Measurements from ENCODE around the gene MUC22.
"Not testable (repeated sequence)": the region's sequence is repeated elsewhere in the genome, so short reads cannot be mapped to it uniquely, and the experiment has no call there.

The MUC22 gene

DNA sequence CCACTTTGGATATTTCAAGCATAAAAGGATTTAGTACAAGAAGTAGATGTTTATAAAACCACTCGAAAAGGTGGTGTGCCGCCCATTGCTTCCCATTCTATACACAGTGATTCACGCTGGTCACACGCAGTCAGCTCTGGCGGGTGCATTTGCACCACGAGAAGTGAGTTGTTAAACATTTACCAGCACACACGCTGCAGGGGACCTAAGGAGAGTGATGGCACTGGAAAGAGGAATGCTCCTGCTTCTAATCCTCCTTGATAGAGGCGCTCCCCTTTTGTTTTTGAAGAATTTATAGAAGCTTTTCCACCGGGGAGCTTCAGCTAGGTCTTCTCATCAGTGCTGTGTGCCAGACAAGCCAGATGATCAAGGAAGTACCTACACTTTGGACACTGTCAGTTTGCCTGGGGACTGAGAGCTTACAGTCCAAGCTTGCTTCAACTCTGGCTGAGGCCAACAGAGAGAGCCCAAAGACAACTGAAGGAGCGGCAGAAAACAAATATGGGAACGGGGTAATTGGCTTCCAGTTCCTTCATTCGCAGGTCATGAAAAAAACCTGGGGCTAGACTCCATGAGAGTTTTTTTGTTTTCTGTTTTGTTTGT lies 31.2 kb downstream of the MUC22 start:
- no peak for DNase-seq

DNA sequence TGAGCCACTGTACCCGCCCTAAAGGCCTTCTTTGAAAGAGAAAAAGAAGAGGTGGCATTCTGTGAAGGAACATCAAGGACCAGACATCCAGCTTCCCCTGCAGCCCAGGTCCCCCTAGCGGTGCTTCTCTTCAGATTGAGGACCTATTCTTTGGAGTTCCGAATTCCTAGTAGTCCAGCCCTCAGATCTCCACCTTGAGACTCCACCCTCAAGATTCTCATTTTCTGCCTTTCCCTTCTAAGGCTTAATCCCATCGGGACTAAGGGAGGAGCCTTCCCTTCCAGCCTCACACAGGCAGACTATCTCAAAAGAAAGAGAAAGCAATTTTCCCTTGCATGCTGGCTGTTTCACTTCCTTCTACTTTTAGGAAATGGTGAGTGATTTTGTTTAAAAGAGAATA lies 32.5 kb downstream of the MUC22 start:
- DNase-seq = peak; percentile 19

DNA sequence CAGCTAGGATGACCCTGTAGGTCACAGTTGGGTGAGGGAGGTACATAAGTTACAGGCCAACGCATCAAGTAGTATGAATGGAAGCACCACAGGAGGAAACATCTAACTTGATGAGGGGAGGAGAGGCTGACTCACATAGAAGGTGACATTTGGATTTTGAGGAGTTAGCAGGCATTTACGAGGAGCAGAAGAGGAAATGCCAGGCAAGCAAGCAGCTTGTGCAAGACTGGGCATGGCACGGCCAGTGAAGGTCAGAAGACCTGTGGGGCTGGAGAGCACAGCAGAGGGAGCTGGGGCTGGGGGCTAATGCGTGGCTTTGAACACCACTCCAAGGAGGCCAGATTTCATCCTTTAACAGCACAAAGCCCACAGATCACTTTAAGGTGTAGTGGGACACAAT lies 37.8 kb downstream of the MUC22 start:
- no peak for DNase-seq

DNA sequence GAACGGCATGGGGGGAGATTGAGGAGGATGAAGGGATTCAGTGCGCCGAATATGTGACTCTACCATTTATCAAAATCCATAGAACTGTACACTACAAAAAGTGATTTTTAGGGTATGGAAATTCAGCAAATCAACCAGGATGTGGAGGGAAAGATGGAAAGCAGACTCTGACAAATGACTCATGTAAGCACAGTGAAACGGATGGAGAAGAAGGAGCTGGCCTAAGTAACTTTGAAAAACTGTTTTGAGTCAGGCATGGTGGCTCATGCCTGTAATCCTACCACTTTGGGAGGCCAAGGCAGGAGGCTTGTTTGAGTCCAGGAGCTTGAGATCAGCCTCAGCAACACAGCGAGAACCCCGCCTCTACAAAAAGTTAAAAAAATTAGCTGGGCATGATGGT lies 39.2 kb downstream of the MUC22 start:
- no peak for DNase-seq

DNA sequence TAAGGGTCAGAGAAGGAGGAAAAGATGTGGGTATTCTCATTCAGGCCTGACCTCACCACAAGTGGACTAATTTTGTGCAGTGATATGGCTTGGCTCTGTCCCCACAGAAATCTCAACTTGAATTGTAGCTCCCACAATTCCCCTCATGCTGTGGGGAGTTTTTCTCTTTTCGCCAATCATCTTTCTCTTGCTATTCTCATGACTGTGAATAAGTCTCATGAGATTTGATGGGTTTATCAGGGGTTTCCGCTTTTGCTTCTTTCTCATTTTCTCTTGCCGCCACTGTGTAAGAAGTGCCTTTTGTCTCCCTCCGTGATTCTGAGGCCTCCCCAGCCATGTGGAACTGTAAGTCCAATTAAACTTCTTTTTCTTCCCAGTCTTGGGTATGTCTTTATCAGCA lies 42.9 kb downstream of the MUC22 start:
- not testable (repeated sequence) for DNase-seq

DNA sequence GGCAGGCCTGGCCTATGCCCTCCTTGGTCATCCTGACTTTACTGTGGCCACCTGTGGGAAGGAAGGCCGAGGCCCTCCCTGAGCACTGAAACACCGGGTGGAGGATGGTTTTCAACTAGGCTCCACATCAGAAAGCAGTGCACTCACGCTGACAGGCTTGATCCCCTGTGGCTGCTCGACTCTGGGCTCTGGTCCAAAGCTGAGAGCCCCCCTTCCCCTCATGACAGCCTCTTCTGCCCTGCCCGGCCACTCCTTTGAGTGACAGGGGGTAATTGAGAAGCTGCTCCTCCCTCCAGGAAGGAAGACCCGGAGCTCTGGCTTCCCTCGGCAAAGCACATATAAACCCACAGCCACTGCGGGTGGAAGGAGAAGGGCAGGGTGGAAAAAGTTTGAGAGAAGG lies 43.6 kb downstream of the MUC22 start:
- no peak for DNase-seq

DNA sequence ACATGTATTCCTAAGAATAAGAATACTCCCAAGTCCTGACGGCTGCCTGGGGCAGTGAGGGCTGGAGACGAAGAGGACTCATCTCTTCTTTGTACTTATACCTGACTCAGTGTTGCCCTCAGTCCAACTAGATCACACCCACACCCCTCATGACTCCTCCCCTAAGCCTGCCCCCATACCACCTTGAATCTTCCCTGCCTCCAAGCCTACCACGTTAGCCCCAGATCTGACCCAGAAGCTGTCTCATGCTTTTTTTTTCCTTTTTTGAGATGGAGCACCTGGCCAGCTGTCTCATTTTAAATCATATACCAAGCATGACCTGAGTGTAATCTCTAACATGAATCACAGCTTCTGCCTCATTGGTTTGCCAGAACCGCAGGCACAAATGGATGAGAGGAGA lies 45.2 kb downstream of the MUC22 start:
- no peak for DNase-seq

DNA sequence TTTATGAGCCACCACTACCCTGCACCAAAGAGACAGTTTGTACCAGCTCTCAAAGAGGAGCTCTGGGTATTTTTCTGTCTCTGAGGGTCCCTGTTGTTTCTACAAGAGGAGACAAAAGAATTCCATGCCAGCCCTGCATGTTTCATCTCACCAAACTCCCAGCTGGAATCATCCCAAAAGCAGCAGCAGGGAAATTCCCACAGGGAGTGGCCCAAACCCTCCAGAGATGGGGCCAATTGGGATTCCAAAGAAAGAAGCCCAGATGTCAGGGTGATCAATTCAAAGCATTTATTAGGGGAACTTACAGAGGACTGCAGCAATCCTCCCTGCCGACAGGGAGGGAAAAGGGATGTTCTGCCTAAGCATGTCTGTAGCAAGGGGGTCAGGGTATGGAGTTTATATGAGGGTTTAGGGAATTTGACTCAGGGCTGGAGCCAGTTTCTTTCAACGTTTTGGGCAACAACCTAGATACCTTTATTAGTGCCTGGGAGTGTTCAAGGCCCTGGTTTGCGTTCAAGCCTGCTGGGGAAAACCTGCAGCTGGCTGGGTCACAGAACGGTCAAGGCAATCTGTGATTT lies 47.2 kb downstream of the MUC22 start:
- no peak for DNase-seq

DNA sequence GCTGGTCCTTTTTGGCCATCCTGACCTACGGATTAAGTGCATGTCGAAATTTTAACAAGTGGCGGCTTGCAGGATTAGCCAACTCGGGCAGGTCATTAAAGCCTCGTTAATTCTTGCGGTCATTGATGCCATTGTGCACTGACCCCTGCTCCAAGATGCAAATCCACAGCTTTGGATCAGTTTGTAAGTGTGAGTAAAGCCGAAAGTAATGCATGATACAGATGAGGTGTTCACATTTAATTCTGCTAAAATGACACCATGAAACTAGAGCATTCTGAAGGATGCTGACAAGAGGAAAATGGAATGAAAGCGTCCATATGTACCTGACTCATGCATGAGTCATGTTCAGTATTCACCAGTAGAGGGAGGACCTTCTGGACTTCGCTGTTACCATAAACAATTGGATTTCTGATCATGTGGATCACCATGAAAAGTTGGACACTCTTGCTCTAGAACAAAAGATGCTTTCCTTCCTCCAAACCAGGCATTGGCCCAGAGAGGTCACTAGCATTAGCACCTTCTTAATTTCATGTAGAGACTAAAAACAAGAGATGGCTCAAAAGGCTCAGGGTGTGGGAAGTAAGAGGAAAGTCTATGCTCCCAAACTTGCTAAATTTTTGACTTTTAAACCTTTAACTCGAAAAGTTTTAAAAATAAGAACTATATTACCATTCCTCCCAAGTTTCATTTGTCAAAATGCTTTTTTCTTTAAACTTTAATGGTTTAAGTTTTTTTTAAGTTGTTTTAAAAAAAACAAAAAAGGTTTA lies 48.0 kb downstream of the MUC22 start:
- peak; percentile 42 for DNase-seq

DNA sequence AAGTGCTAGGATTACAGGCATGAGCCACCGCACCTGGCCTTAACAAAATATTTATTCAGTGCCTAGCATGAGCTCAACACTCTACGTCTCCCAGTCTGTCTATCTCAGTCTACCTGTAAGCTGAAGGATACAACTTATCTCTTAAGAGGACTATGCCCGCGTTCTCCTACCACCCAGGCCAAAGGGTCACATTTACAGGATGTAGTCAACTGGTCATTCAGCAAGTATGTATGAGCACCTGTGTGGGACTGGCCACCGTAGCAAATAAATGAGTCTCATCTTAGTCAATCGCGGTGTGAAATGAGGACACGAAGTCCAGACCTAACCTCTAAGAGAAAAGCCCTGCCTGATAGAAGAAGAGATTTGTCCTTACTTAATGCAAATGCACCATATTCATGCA lies 49.9 kb downstream of the MUC22 start:
- no peak for DNase-seq

DNA sequence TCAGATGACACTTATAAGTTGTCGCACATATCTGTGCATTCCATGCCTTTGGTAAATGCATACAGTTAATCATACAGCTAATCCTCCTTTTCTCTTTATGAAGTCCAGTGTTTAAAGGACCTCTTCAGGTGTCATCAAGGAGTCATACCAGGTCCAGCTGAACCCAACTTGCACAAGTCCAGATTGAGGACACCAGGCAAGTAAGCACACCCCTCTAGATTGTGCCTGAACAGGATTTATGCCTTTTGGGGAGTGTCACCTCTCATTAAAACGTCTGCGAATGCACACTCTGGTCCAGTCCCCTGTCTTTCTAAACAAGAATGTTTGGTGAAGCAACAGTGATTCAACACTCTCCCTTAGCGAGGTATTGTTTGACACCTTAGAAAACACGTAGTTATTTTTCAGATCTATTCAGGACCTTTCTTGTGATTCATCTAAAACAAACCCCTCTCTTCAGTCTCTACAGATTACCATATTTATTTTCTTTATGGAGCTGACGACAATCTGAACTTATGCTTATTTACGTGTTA lies 53.7 kb downstream of the MUC22 start:
- DNase-seq = no peak

DNA sequence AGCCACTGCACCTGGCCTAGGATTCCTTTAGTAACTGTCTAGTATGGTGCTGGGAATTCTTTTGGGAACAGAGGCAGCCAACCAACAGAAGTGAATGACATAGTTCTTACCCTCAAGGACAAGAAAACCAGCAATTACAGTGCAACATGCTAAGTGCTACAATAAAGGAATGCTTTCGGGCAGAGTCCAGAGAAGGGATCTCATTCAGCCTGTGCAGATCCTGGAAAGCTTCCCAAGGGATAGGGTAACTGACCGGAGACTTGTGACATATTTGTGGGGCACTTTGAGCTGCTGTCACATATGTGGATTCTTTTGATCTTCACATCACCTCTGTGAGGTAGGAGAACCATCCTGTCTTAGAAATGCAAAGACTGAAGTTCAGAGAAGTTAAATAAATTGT lies 55.3 kb downstream of the MUC22 start:
- no peak for DNase-seq

DNA sequence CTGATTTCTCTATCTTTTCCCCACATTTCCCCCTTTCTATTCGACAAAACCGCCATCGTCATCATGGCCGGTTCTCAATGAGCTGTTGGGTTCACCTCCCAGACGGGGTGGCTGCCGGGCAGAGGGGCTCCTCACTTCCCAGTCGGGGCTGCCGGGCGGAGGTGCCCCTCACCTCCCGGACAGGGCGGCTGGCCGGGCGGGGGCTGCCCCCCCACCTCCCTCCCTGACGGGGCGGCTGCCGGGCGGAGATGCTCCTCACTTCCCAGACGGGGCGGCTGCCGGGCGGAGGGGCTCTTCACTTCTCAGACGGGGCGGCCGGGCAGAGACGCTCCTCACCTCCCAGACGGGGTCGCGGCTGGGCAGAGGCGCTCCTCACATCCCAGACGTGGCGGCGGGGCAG lies 56.8 kb downstream of the MUC22 start:
- DNase-seq = not testable (repeated sequence)

DNA sequence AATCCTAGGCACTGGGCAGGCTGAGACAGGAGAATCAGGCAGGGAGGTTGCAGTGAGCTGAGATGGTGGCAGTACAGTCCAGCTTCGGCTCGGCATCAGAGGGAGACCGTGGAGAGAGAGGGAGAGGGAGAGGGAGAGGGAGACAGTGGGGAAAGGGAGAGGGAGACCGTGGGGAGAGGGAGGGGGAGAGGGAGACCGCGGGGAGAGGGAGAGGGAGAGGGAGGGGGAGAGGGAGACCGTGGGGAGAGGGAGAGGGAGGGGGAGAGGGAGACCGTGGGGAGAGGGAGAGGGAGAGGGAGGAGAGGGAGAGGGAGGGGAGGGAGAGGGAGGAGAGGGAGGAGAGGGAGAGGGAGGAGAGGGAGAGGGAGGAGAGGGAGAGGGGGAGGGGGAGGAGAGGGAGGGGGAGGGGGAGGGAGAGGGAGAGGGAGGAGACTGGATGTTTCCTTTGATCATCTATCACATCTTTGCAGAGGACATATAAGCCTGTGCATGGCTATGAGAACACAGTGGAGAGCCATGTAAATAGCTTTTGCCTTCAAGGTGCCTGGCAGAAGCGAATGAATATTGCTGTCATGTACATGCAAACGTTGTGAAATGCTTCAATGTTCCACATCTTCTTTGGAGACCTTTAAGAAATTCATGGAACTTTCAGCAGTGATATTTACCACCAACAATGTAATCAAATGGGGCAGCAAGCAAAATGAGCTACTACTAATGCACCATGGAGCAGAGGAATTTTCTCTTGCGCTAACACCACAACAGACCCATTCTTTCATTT lies 57.8 kb downstream of the MUC22 start:
- not testable (repeated sequence) for DNase-seq

DNA sequence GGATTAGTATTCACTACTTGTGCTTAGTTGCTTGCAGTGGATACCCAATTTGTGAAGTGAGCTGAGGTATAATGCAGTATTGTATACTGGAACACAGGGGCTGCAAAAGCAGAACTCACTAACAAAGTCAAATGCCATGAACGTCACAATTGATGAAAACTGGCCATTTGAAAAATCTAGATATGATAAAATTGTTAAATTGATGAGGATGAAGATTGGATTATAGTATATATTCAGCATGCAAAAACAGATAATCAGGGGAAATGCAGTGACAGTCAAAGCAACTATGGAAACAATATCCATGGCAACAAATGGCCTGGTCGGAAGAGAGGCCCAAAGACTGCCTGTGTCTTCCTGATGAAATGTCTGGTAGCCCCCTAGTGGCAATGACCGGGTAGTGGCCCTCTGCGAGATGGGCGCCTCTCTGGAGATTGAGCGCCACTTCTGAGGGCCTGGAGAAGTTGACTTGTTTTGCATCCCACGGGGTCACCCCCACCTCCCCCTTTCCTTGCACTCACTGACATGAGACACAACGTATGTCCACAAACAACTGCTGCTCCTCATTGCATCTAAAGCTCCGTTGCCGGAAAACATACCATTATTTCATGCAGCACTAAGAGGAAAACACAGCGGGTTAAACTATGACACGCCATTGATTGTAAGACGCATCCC lies 58.5 kb downstream of the MUC22 start:
- peak; percentile 81 for DNase-seq

DNA sequence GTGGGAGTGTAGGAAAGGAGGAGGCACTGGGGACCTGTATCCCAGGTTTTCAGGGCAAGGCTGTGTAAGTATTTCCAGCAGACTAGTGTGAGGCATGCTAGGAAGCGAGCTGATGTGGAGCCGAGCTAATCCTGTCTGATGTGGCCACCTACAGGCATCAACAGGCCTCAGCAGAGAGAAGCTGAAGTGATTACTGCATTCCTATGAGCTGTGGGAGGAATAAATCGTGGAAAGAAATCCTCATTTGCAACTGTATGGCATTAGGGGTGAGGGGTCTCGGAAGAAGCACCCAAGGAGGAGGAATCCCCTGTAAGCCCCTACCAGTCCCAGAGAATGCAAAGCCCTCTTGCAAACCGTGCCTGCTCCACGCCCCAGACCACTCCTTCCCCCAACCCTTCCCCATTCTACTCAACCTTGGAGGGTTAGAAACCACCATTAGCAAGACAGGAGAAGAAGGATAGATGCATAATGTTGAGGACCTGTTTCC lies 60.5 kb downstream of the MUC22 start:
- no peak for DNase-seq

DNA sequence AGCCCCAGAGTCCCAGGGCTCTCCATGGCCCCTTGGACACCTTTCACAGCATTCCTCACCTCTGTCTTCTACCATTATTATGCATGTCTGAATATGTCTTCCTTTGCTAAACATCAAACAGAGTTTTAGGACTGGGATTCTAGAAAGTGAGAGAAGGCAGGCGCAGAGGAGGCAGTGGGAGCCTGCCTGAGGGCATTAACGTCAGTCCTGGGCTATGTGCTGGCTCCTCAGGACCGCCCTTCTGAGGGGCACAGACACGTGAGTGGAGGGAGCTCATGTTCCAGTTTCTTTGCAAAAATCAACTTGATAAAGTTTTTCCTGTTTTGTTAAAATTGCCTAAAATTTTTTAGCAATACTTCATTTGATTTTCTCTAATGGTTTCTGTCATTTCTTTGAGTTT lies 64.1 kb downstream of the MUC22 start:
- DNase-seq = no peak

DNA sequence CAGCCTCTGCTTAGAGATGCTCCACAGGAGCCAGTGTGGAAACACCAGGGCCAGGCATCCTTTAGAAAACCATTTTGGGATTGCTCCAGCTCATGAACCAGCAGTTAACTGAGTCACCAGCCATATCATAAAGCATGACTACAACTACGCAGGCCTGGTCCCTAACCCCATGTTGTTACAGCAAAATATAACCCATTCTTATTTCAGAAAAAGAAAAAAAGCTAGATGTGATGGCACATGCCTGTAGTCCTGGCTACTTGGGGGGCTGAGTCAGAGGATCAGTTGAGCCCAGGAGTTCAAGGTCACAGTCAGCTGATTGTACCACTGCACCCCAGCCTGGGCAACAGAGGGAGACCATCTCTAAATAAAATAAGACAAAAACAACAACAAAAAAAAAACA lies 65.3 kb downstream of the MUC22 start:
- DNase-seq = no peak

DNA sequence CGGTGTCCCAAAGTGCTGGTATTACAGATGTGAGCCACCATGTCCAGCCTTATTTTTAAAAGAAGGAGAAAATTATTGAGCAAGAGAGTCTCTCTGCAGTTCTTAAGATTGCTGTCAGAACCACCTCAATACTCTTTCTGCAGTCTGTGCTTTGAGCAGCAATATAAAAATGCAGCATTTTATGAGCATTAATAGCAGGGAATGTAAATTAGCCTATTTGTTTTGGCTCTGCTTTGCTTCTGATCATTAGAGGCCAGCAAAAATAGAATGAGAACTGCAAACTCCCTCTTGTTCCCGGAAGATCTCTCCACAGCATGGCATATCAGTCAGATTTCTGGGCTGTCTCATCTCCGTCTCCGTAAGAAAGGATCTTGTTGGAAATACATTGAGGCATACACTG lies 66.3 kb downstream of the MUC22 start:
- no peak for DNase-seq

DNA sequence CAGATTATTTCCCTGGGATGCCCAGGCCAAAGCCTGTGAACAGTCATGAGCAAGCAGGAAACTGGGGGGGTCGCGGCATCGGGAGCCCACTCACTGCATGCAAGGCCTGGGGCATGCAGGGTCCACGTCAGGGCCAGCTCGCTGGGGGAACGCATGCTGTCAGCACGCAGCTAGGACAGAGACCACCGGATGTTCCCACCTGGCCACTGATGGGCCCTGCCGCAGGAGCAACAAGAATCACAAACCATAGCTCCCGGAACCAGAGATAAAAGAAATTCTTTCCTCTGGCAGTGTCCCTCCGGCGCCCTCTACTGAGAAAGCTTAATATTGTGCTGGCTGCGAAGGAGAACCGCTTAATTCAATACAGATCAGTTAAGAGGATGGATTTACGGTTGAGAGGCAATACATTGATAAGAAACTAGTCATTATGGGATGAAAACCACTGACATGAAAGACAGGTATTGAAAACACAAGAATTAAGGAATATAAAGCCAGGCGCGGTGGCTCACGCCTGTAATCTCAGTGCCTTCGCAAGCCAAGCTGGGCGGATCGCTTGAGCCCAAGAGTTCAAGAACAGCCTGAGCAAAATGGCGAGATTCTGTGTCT lies 69.5 kb downstream of the MUC22 start:
- peak; percentile 76 for DNase-seq

DNA sequence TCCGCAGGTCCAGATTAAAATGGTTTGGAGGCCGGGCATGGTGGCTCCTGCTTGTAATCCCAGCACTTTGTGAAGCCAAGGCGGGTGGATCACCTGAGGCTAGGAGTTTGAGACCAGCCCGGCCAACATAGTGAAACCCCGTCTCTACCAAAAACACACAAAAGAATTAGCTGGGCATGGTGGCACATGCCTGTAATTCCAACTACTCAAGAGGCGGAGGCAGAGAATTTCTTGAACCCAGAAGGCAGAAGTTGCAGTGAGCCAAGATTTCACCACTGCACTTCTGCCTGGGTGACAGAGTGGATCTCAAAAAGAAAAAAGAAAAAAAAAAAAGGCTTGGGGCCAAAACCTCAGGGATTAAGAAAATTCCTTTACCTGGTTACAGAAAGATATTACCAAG lies 71.6 kb downstream of the MUC22 start:
- no peak for DNase-seq

DNA sequence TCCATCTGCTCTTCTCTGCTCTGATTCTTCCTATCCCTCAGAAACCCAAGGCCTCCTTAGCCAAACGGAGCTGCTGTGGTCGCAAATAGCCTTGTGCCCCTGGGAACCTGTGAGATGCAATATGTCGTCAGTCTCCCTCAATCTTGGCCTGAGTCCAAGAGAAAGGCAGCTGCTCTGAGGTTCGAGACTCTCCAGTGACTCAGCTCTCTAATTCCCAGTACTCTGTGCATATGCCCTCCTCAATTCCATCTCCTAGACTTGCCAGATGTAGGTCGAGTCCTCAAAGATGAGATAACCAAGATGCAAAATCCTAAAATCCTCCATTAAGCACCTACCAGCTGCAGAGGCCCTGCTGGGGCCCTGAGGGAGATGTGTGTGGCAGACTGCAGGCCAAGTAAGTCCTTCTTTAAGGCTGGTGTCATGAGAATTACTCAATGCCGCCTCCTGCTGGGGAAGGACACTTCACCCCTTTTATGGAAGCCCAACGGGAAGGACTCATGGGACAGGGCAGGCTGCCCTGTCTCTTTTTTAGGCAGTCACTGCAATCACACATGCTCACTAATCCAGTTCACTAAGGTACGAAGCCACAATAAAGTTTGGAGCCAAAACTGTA lies 73.6 kb downstream of the MUC22 start:
- DNase-seq = peak; percentile 58
